H4 (cell line): ENCODE data around the gene DAB2IP. TPM values are rescaled to one million over a fixed set of nuclear protein-coding genes. Genes with fewer than 3 reads are reported as not detected.

Experiments used
- DNase-seq: peaks from one replicate; pipeline ENCODE4 v3.0.0-alpha.2; 2015; ENCODE audit warnings: low spot score
- total RNA-seq: library from RNA; depleted of rRNA; stranded (reverse); fragments of >200 nt; shearing (Covaris generic); gene quantifications from 2 replicates; pipeline ENCODE4 v1.2.3, GENCODE V29; 2014

DAB2IP gene
- total RNA-seq, 1 experiment from 2014 or later: 8.4 TPM

DNA sequence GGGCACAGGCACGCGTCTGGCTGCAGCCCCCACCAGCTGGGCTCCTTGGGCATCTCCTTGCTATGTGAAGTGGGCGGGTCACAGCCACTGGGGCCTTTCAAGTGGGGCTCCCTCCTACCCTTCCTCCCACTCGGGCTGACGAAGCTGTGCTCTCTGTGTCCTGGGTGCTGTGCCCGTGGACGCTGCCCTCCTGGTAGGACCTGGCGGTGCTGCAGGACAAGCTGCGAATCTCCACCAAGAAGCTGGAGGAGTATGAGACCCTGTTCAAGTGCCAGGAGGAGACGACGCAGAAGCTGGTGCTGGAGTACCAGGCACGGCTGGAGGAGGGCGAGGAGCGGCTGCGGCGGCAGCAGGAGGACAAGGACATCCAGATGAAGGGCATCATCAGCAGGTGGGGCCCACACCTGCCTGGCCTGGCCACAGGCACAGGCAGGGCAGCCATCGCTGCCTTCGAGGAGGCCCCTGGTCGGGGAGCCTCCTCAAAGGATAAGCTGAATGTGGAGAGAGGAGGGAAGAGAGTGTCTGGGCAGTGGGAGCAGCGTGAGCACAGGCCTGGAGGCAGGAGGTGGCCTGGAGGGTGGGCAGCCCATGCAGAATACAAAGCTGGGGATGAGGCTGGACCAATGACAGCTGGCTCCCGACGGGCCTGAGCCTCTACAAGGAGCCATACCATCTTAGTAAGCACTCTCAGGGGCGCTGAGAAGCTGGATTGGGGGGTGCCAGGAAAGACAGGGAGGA, 124.7 kb downstream of the DAB2IP start:
- DNase-seq: no peak

GRCh38 chr9:121776739-121777637, 125.6 kb downstream of the DAB2IP start:
- no peak for DNase-seq

DNA sequence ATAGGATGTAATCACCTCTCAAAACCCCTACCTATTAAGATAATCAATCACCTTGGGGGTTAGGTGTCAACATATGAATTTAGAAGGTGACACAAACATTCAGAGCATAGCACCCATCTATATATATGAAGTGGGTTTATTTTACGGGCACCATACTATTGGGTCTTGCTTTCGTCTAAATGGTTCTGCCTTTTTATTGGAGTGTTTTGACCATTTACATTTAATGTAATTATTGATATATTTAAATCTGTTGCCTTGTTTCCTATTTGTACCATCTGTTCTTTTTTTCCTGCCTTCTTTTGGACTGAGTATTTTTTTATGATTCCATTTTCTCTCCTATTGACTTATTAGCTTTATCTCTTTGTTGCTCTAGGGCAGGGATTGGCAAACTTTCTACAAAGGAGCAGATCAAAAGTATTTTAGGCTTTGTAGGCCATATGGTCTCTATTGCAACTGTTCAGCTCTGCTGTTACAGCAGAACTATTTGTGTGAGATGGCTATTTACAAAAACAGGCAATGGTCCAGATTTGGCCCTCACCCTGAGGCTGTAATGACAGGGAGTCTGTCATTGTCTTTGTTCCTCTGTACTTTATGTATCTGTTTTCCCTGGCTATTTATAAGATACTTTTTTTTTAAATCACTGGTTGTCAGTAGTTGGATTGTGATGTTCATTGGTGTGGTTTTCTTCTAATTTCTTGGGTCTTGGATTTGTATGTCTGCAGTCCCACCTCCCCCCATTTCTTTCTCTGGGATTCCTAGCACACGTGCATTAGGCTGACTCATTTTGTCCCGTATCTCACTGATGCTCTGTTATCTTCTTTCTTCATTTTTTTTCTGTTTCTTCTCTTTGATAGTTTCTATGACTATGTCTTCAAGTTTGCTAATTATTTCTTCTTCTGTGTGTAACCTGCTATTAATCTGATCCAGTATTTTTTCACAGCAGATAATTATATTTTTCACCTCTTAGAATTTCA, 127.1 kb downstream of the DAB2IP start:
- DNase-seq: no peak

- no peak for DNase-seq
Observed at GRCh38 chr9:121779381-121780117, 128.1 kb downstream of the DAB2IP start.

- no peak for DNase-seq
Observed at GRCh38 chr9:121780177-121781040, 129.0 kb downstream of the DAB2IP start.

- no peak for DNase-seq
Observed at GRCh38 chr9:121781145-121781548, 129.7 kb downstream of the DAB2IP start.

GRCh38 chr9:121781701-121782464, 130.4 kb downstream of the DAB2IP start:
- no peak for DNase-seq

DNA sequence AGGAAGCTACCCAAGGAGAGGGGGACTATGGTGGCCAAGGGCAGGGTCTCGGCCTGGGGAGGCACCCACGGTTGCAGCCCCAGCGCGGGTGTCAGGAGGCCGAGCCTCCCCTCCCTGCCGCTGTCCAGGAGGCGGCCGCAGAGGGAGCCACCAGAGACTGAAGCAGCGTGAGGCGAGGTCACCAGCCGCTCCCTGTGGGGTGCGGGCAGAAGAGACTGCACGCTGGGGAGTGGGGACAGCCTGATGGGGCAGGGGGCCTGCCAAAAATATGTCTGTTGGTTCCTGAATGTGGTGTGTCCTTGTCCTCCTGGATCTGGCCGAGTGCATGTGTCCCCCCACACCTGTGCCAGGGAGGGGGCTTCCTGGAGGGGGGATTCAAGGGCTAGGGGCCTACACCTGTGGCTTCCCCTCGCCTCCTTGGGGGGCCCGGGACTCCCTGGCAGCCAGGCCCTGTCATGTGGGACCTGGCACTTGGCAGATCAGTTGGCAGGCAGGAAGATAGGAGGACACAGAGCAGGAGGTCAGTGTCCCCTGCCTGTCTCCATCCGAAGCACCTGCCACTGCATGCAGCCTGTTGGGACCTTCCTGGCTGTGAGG, 131.2 kb downstream of the DAB2IP start:
- DNase-seq: no peak

GRCh38 chr9:121783111-121783510, 131.7 kb downstream of the DAB2IP start:
- DNase-seq: no peak

GRCh38 chr9:121783521-121784507, 132.4 kb downstream of the DAB2IP start:
- DNase-seq: no peak

DNA sequence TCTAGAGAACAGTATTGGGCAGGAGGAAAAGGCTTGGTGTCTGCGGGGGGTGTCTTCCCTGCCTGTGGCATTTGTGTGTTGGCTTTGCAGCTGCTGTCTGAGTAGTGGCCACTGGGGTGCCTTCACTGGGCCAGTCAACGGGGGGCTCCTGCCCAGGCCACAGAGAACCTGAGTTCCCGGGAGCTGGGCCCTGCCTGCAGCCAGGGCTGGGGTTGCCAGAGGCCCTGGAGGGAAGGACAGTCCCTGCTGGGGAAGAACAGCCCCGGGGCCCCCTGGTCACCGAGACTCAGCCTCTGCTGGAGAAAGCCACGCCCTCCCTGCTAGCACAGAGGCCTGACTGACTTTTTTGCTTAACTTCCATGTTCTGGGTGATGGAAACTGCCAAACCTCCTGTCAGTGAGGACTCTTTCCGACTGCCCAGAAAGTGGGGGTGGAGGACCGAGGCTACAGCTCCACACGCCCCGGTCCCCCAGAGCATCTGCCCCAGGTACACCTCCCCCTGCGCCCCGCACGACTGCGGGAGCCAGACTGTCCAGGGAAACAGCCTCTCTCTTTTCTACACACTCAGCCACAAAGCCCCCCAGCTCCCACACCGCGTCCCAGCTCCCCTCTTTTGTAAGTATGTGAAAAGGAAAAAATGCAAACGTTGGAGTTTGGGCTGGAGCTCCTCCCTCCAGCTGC, 133.4 kb downstream of the DAB2IP start:
- no peak for DNase-seq

GRCh38 chr9:121785673-121786542, 134.5 kb downstream of the DAB2IP start:
- no peak for DNase-seq

GRCh38 chr9:121786543-121786948, 135.1 kb downstream of the DAB2IP start:
- DNase-seq: no peak

DNA sequence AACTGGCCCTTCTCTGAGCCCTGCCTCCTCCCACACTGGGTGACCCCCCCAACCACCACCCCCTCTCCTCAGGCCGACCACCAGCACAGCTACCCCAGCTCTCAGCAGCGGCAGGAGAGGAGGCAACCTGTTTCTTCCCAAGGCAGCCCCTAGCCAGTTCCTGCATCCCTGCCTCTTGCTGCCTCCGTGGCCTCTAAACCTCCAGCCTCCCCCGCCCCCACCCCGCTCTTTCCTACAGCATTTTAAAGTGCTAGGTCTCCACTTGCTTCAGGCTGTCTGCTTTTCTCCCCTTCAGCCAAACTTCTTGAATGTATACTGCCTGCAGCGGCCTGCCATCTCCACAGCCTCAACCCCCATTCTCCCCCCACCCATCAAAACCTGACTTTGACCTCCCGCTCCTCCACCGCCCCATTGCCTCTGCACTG, 135.6 kb downstream of the DAB2IP start:
- no peak for DNase-seq

GRCh38 chr9:121788686-121789366, 137.4 kb downstream of the DAB2IP start:
- no peak for DNase-seq
